T47D (cell line): ENCODE results near the gene LEO1.

Experiments
- DNase-seq, 2 experiments: peaks; one replicate each; pipeline versions ENCODE4 v3.0.0 to v3.0.0-alpha.2; 2011 to 2012; ENCODE audit warnings: low read depth in 1 of 2, low spot score in 1 of 2
- JUND ChIP-seq: IDR thresholded peaks from 2 replicates; pipeline ENCODE4 v1.6.1; 2012; ENCODE audit warnings: low read depth
- in situ Hi-C: cut with HindIII; loops from 2 replicates; pipeline ENCODE4 v1.10.0; 2016; ENCODE audit warnings: low sequenced_read_pairs, low pct_unique_long_range_greater_than_20kb

Gene LEO1

GRCh38 chr15:51904931-51905330, 66.6 kb downstream of the LEO1 start:
- TF ChIP-seq JUND, result no peak
- in situ Hi-C loops, result no loop called here
- DNase-seq, result no peak

GRCh38 chr15:51904421-51904820, 67.2 kb downstream of the LEO1 start:
- TF ChIP-seq JUND, result no peak
- in situ Hi-C loops, result no loop called here
- no peak for DNase-seq

GRCh38 chr15:51889486-51889885, 82.1 kb downstream of the LEO1 start:
- no peak for TF ChIP-seq JUND
- in situ Hi-C loops, result no loop called here
- no peak for DNase-seq

- DNase-seq, result peak in 1 of 2 experiments; percentile 27
- in situ Hi-C loops, result no loop called here
- TF ChIP-seq JUND, result no peak
These were observed 82.9 kb downstream of the LEO1 start for GRCh38 chr15:51888593-51889195.
